Measurements from ENCODE around the gene OR2B2. TPM values are rescaled to one million over a fixed set of nuclear protein-coding genes. Genes with fewer than 3 reads are reported as not detected.
A peak's percentile ranks its signal among the peaks of the same experiment; 100 is the strongest.

OR2B2 gene
- total RNA-seq, 1 donor from 2014 or later, result not detected

GRCh38 chr6:27882624-27883023 lies 29.6 kb downstream of the OR2B2 start:
- peaks cover under 1% of the 10 kb centered on the region for H3K4me1 Mint-ChIP-seq (ENCODE audit: low read depth)

GRCh38 chr6:27879837-27880236 lies 32.4 kb downstream of the OR2B2 start:
- H3K4me1 Mint-ChIP-seq (ENCODE audit: low read depth), result no peaks in the 10 kb centered on the region

More at GRCh38 chr6:27882624-27883023, 29.6 kb downstream of the OR2B2 start:
- Mint-ChIP-seq H3K27ac (no peak overlapping the region), H3K9me3 (ENCODE audit: low read depth) (no peaks in the 10 kb centered on the region), H3K36me3 (ENCODE audit: insufficient read depth) (no peaks in the 10 kb centered on the region), H3K27me3 (no peaks in the 10 kb centered on the region), H3K4me3 (ENCODE audit: low read depth) (no peak overlapping the region)
- no peak for DNase-seq (ENCODE audit: low spot score, unreplicated experiment)
- TF ChIP-seq CTCF (IDR thresholded peaks at IDR 0.05; ENCODE audit: unreplicated experiment), result no peak

GRCh38 chr6:27874016-27874415 lies 38.2 kb downstream of the OR2B2 start:
- no peak for DNase-seq (ENCODE audit: low spot score, unreplicated experiment)
- Mint-ChIP-seq H3K36me3 (ENCODE audit: insufficient read depth) (no peaks in the 10 kb centered on the region), H3K9me3 (ENCODE audit: low read depth) (no peaks in the 10 kb centered on the region), H3K27ac (peak overlapping the region; percentile 98), H3K4me1 (ENCODE audit: low read depth) (peaks cover 23% of the 10 kb centered on the region), H3K4me3 (ENCODE audit: low read depth) (peak overlapping the region; percentile 92), H3K27me3 (no peaks in the 10 kb centered on the region)
- TF ChIP-seq CTCF (IDR thresholded peaks at IDR 0.05; ENCODE audit: unreplicated experiment), result no peak

More at GRCh38 chr6:27879837-27880236, 32.4 kb downstream of the OR2B2 start:
- Mint-ChIP-seq H3K27ac (peak overlapping the region; percentile 39), H3K9me3 (ENCODE audit: low read depth) (no peaks in the 10 kb centered on the region), H3K36me3 (ENCODE audit: insufficient read depth) (no peaks in the 10 kb centered on the region), H3K4me3 (ENCODE audit: low read depth) (no peak overlapping the region), H3K27me3 (no peaks in the 10 kb centered on the region)
- DNase-seq (ENCODE audit: low spot score, unreplicated experiment), result no peak
- no peak for TF ChIP-seq CTCF (IDR thresholded peaks at IDR 0.05; ENCODE audit: unreplicated experiment)

- no peak for TF ChIP-seq CTCF (IDR thresholded peaks at IDR 0.05; ENCODE audit: unreplicated experiment)
- H3K9me3 Mint-ChIP-seq (ENCODE audit: low read depth), result no peaks in the 10 kb centered on the region
- H3K27ac Mint-ChIP-seq, result peak overlapping the region; percentile 98
- H3K27me3 Mint-ChIP-seq, result no peaks in the 10 kb centered on the region
- DNase-seq (ENCODE audit: low spot score, unreplicated experiment), result no peak
- no peaks in the 10 kb centered on the region for H3K36me3 Mint-ChIP-seq (ENCODE audit: insufficient read depth)
- H3K4me3 Mint-ChIP-seq (ENCODE audit: low read depth), result peak overlapping the region; percentile 92
- peaks cover 25% of the 10 kb centered on the region for H3K4me1 Mint-ChIP-seq (ENCODE audit: low read depth)
Observed at GRCh38 chr6:27873021-27873940, 38.9 kb downstream of the OR2B2 start.

GRCh38 chr6:27872642-27873020 lies 39.6 kb downstream of the OR2B2 start:
- no peak for DNase-seq (ENCODE audit: low spot score, unreplicated experiment)

More at GRCh38 chr6:27872642-27873020, 39.6 kb downstream of the OR2B2 start:
- peak overlapping the region; percentile 92 for H3K4me3 Mint-ChIP-seq (ENCODE audit: low read depth)
- H3K9me3 Mint-ChIP-seq (ENCODE audit: low read depth), result no peaks in the 10 kb centered on the region
- H3K27me3 Mint-ChIP-seq, result no peaks in the 10 kb centered on the region
- H3K4me1 Mint-ChIP-seq (ENCODE audit: low read depth), result peaks cover 29% of the 10 kb centered on the region
- TF ChIP-seq CTCF (IDR thresholded peaks at IDR 0.05; ENCODE audit: unreplicated experiment), result no peak
- peak overlapping the region; percentile 98 for H3K27ac Mint-ChIP-seq
- H3K36me3 Mint-ChIP-seq (ENCODE audit: insufficient read depth), result no peaks in the 10 kb centered on the region
